M059J (cell line): ENCODE data around the gene ZC3H7B. TPM values are rescaled to one million over a fixed set of nuclear protein-coding genes. Genes with fewer than 3 reads are reported as not detected.
"Not testable (repeated sequence)": the region's sequence is repeated elsewhere in the genome, so short reads cannot be mapped to it uniquely, and the experiment has no call there.

Experiments
- DNase-seq: peaks from one replicate; pipeline ENCODE4 v3.0.0-alpha.2; 2012; ENCODE audit warnings: low read depth
- total RNA-seq: library from RNA; depleted of rRNA; stranded (reverse); fragments of >200 nt; shearing (Covaris generic); gene quantifications from 2 replicates; pipeline ENCODE4 v1.2.3, GENCODE V29; 2014

The ZC3H7B gene
- total RNA-seq, 1 experiment from 2014 or later = 36.5 TPM

- DNase-seq = no peak
Measured at GRCh38 chr22:41286639-41287091, 14.7 kb upstream of the ZC3H7B start.

DNA sequence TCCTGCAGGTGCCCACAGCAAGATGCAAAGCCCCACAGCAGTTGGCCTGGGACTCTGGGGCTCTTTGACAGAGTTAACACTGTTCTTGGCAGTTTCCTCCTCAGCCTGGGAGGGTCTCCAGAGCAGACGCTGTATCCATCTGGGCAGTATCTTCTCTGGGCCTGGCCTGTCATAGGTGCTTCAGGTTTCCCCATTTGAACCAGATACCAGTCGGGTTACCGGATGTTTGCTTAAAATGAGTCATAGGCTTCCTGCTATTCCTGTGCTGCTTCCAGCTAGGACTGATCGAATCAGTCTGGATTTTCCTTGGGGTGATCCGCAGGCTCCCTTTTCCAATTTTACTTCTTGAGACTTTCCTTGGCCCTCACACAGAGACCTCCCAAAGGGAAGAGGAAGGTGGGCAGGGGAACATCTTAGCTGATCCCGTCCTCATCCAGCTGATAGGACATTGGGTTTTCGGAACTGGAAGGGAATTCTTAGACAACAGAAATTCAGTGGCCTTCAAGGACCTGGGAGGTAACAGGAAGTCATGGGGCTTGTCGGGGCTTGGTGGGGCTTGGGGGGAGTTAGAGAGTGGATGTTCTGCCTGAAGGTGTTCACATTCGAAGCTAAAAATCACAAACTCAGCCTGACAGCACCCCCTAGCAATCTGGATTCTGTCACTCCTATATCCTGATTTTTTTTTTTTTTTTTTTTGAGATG is 12.9 kb upstream of the ZC3H7B start:
- DNase-seq = peak; percentile 84

GRCh38 chr22:41289671-41290070 is 11.7 kb upstream of the ZC3H7B start:
- peak; percentile 26 for DNase-seq

DNA sequence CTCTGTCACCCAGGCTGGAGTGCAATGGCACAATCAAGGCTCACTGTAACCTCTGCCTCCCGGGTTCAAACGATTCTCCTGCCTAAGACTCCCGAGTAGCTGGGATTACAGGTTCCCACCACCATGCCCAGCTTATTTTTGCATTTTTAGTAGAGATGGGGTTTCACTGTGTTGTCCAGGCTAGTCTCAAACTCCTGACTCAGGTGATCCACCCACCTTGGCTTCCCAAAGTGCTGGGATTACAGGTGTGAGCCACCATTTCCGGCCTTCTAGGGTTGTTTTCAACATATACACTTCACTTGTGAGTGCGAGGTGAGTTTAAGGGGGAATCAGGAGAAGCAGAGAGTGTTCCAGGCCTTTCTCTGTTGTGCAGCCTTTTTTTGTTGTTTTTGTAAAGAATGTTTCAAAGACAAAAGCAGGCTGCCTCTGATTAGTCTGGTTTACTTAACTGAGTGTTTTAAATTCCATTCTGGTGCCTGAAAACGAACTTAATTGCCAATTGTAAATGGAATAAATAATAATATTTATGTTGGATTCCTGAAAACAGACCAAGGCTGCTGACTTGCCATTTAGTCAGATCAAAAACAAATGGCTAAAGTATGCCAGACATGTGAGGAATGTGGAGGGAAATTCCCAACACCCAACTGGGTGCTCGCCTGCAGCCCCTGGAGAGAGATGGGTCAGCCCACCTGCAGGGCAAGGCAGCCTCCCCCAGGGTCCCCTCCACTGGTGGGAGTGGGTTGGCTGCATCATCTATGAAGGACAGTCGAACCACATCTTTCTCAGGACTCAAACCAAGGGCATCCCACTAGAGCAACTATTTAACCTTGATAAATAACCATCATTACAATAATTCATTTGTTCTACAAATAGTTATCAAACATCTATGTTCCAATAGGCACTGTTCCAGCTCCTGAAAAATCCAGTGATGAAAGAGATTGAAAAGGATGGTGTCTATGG is 10.8 kb upstream of the ZC3H7B start:
- DNase-seq = peak; percentile 85

- not testable (repeated sequence) for DNase-seq
Measured at GRCh38 chr22:41294816-41295215, 6.5 kb upstream of the ZC3H7B start.

GRCh38 chr22:41296826-41297667 is 4.3 kb upstream of the ZC3H7B start:
- DNase-seq = no peak

- DNase-seq = no peak
Measured at GRCh38 chr22:41300661-41301060, 664 bp upstream of the ZC3H7B start.

DNA sequence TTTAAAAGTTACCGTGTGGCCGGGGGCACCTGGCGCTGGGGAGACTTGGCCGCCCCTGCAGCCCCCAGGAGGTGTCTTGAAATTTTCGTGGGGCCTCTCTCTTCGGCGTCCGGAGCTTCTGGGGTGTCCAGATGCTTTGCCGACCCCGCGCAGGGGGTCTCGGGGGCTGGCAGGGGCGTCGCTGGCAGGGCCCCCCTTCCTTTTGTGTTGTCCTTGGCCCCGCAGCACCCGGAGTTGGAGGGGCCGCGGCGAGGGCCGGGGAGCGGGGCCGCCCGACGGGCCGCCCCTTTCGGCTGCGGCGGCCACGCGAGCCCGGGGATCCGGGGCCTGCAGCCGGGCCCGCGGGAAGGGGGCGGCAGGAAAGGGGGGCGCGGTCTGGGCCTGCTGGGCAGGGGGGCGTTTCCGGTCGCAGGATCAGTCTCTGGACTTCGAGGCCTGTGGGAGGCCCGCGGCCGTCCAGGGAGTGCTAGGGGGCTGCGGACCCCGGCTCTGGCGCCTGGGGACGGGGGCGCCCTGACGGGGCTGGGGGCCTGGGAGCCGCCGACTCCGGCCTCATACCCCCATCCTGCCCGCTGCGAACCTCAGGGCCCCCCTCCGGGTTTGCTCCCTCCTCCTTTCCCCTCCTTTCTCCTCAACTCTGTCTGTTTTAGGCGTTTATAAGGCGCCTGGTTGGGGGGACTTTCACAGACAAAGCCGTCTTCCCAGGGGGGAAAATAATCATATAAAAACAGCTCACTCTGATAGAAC is 869 bp downstream of the ZC3H7B start:
- no peak for DNase-seq

- no peak for DNase-seq
Measured at GRCh38 chr22:41302811-41303210, 1.5 kb downstream of the ZC3H7B start.

- DNase-seq = peak; percentile 88
Measured at GRCh38 chr22:41305646-41306045, 4.3 kb downstream of the ZC3H7B start.

- peak; percentile 31 for DNase-seq
Measured at GRCh38 chr22:41308054-41308453, 6.7 kb downstream of the ZC3H7B start.

DNA sequence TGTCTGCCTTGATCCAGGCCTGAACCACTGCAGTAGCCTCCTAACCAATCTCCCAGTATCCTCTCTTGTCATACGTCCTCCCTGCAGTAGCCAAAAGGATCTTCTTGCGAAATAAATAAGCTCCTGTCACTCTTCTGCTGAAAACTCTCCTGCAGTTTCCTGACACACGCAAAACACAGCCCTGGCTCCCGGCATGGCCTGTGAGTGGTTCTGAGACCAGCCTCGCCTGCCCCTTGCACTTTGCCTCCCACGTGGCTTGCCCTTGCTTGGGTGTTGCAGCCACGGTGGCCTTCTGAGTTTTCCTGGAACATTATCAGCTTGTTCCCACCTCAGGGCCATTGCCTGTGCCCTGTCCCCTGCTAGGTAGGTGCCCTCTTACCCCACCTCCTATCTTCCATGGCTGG is 7.2 kb downstream of the ZC3H7B start:
- DNase-seq = no peak

- DNase-seq = no peak
Measured at GRCh38 chr22:41310336-41310735, 9.0 kb downstream of the ZC3H7B start.

- DNase-seq = no peak
Measured at GRCh38 chr22:41311487-41311886, 10.2 kb downstream of the ZC3H7B start.

DNA sequence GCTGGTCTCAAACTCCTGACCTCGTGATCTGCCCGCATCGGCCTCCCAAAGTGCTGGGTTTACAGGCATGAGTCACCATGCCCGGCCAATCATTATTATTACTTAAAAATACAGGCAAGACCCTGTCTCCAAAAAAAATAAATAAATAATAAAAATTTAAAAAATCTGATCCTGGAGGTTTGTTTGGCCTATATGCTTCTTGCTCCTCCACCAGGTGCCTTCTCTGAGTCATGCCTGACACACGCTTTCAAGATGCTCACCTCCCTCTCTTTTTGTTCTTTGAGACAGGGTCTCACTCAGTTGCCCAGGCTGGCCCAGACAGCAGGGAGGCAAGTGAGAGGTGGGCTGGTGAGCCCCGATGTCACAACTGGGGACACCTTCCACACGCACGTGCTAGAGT is 13.5 kb downstream of the ZC3H7B start:
- no peak for DNase-seq

- no peak for DNase-seq
Measured at GRCh38 chr22:41315586-41315985, 14.3 kb downstream of the ZC3H7B start.

DNA sequence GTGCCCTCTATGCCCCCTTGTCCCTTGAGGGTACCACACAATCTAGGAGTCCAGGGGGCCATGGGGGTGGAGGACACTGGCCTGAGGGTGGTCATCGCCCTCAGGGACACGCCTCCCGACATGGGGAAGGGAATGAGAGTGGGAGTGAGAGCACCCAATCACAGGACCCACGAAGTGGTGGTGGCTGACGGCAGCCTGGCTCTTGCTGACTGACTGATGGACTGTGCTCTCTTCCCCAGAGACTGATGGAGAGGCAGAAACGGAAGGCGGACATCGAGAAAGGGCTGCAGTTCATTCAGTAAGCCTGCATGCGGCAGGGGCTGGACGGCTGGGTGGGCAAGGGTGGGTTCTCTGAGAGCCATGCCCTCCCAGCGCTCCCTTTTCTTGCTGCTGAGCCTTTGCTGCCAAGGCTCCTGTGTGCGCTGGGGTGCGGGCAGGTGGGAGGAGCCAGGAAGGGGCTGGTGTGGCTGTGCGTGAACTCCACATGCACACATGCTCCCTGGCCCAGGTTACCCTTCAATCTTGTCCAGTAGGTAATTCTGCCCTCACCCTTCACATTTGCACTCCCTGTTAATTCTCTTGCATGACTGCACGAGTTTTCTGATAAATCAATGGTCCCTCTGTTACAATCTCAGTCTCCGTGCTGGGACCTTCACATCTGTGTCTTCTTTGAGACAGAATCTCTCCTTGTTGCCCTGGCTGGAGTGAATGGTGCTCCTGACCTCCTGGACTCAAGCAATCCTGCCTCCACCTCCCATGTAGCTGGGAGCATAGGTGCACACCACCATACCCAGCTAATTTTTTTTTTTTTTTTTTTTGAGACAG is 19.3 kb downstream of the ZC3H7B start:
- DNase-seq = no peak

- no peak for DNase-seq
Measured at GRCh38 chr22:41324821-41325528, 23.6 kb downstream of the ZC3H7B start.

DNA sequence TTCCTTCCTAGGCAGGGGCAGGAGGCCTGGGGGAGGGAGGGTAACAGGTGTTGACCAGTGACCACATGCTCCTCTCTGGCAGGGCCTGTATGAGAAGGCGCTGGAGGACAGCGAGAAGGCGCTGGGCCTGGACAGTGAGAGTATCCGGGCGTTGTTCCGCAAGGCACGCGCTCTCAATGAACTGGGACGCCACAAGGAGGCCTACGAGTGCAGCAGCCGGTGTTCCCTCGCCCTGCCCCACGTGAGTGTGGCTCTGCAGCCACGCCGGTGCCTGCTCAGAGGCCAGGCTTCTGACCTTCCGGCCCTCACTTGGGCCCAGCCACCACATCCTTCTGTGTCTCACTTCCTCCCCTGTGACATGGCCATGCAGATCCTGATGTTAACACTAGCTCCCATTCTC is 25.8 kb downstream of the ZC3H7B start:
- DNase-seq = no peak

GRCh38 chr22:41330169-41330568 is 28.8 kb downstream of the ZC3H7B start:
- no peak for DNase-seq
